Loucy (cell line): ENCODE data around the gene TAGAP.
"Not testable (repeated sequence)": the region's sequence is repeated elsewhere in the genome, so short reads cannot be mapped to it uniquely, and the experiment has no call there.

Experiments
- H2AFZ ChIP-seq: fragments of 200-600 bp; sonication (generic); 2 replicates; pipeline ENCODE4 v1.6.0; 2016; ENCODE audit warnings: antibody characterized with exemption, mild to moderate bottlenecking, low read length, moderate library complexity
- H3F3A ChIP-seq: fragments of 200-600 bp; 2 replicates; pipeline ENCODE4 v1.6.0; 2016; ENCODE audit warnings: antibody characterized with exemption, low read depth, mild to moderate bottlenecking
- H3K27me3 ChIP-seq: fragments of 200-600 bp; sonication (generic); 2 replicates; pipeline ENCODE4 v1.6.1; 2014; ENCODE audit warnings: low read length, mild to moderate bottlenecking; ENCODE audit not compliant: insufficient read depth, poor library complexity, severe bottlenecking
- H3K36me3 ChIP-seq: fragments of 200-600 bp; sonication (generic); 2 replicates; pipeline ENCODE4 v1.6.1; 2016; ENCODE audit warnings: low read length; ENCODE audit not compliant: insufficient read depth
- H3K4me1 ChIP-seq: fragments of 200-600 bp; sonication (generic); 2 replicates; pipeline ENCODE4 v1.5.1; 2014; ENCODE audit warnings: low read length, mild to moderate bottlenecking; ENCODE audit not compliant: insufficient read depth, poor library complexity, severe bottlenecking
- H3K4me2 ChIP-seq: fragments of 200-600 bp; sonication (generic); 2 replicates; pipeline ENCODE4 v1.6.0; 2014; ENCODE audit warnings: antibody characterized with exemption, low read length, low read depth, mild to moderate bottlenecking; ENCODE audit not compliant: poor library complexity, severe bottlenecking
- H3K4me3 ChIP-seq: fragments of 200-600 bp; sonication (generic); 2 replicates; pipeline ENCODE4 v1.5.1; 2014; ENCODE audit warnings: low read length, mild to moderate bottlenecking, mixed read lengths; ENCODE audit not compliant: poor library complexity, severe bottlenecking
- H3K79me2 ChIP-seq: fragments of 200-600 bp; sonication (generic); 2 replicates; pipeline ENCODE4 v1.6.1; 2014; ENCODE audit warnings: low read length; ENCODE audit not compliant: insufficient read depth
- H3K9ac ChIP-seq: fragments of 200-600 bp; sonication (generic); 2 replicates; pipeline ENCODE4 v1.6.0; 2014; ENCODE audit warnings: mild to moderate bottlenecking, low read depth, low read length, moderate library complexity; ENCODE audit not compliant: poor library complexity, severe bottlenecking
- H3K9me2 ChIP-seq: fragments of 200-600 bp; sonication (generic); replicated peaks from 2 replicates; pipeline ENCODE4 v1.6.1; 2016; ENCODE audit warnings: low read depth, low read length, mixed read lengths
- H3K9me3 ChIP-seq: fragments of 200-600 bp; sonication (generic); 2 replicates; pipeline ENCODE4 v1.6.1; 2014; ENCODE audit warnings: mild to moderate bottlenecking, antibody characterized with exemption, low read length, low read depth; ENCODE audit not compliant: insufficient read depth
- H4K20me1 ChIP-seq: fragments of 200-600 bp; sonication (generic); 2 replicates; pipeline ENCODE4 v1.6.0; 2014; ENCODE audit warnings: antibody characterized with exemption, low read length, mild to moderate bottlenecking; ENCODE audit not compliant: insufficient read depth, poor library complexity, severe bottlenecking
- EZH2phosphoT487 ChIP-seq: fragments of 200-600 bp; IDR thresholded peaks from 2 replicates; pipeline ENCODE4 v1.6.1; 2018; ENCODE audit warnings: antibody characterized with exemption, mild to moderate bottlenecking, moderate library complexity, borderline replicate concordance
- TF ChIP-seq, protein P1 (sequence below): fragments of 200-600 bp; sonication (generic); conservative IDR thresholded peaks from 2 replicates; pipeline ENCODE4 v1.5.1; 2014; ENCODE audit warnings: mild to moderate bottlenecking, antibody characterized with exemption, low read length

Gene TAGAP

DNA sequence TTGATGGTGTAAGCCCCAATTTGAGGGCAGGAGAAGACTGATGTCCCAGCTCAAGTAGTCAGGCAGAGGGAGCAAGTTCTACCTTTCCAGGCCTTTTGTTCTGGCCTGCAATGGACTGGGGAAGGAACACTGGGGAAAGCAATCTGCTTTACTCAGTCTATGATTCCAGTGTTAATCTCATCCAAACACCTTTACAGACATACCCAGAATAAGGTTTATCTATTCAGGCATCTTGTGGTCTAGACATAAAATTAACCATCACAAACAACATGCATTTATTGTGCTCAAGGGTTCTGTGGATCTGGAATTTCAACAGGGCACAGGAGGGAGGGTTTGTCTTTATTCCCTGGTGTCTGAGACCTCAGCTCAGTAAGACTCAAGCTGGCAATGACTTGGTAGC lies 30.4 kb downstream of the TAGAP start:
- no peaks in the 10 kb centered on the region for H3K27me3 ChIP-seq
- H4K20me1 ChIP-seq: no peaks in the 10 kb centered on the region
- no peaks in the 10 kb centered on the region for H3K9me3 ChIP-seq
- no peaks in the 10 kb centered on the region for H3K9me2 ChIP-seq
- H3K4me3 ChIP-seq: no peak overlapping the region
- TF ChIP-seq, protein P1, sequence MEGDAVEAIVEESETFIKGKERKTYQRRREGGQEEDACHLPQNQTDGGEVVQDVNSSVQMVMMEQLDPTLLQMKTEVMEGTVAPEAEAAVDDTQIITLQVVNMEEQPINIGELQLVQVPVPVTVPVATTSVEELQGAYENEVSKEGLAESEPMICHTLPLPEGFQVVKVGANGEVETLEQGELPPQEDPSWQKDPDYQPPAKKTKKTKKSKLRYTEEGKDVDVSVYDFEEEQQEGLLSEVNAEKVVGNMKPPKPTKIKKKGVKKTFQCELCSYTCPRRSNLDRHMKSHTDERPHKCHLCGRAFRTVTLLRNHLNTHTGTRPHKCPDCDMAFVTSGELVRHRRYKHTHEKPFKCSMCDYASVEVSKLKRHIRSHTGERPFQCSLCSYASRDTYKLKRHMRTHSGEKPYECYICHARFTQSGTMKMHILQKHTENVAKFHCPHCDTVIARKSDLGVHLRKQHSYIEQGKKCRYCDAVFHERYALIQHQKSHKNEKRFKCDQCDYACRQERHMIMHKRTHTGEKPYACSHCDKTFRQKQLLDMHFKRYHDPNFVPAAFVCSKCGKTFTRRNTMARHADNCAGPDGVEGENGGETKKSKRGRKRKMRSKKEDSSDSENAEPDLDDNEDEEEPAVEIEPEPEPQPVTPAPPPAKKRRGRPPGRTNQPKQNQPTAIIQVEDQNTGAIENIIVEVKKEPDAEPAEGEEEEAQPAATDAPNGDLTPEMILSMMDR: no peak
- no peak for TF ChIP-seq EZH2phosphoT487
- no peak overlapping the region for H2AFZ ChIP-seq
- 0 out of 2 replicates have a peak, but pooled peaks cover 3% of the 10 kb centered on the region for H3F3A ChIP-seq
- no peaks in the 10 kb centered on the region for H3K79me2 ChIP-seq
- H3K4me2 ChIP-seq: no peak overlapping the region
- peaks cover 17% of the 10 kb centered on the region for H3K4me1 ChIP-seq
- H3K9ac ChIP-seq: no peak overlapping the region
- no peaks in the 10 kb centered on the region for H3K36me3 ChIP-seq

DNA sequence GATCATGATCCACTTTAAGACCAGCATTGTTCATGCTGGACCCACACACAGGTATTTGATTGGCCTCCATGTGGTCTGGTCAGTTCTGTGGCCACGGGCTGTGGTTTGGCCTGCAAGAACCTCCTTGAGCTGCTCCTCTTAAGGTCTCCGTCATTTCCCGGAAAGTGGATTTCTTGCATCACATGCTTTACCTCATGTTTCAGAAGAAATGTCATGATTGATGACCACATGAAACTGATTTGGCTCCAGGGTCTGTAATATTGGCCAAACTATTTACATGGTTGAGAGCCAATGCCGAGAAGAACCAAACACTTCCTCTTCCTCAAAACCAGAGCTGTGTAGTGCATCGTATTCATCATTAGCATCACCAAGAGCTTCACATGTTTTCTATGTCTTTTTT lies 31.6 kb downstream of the TAGAP start:
- Histone ChIP-seq H3K36me3 (no peaks in the 10 kb centered on the region), H3K4me2 (no peak overlapping the region)

DNA sequence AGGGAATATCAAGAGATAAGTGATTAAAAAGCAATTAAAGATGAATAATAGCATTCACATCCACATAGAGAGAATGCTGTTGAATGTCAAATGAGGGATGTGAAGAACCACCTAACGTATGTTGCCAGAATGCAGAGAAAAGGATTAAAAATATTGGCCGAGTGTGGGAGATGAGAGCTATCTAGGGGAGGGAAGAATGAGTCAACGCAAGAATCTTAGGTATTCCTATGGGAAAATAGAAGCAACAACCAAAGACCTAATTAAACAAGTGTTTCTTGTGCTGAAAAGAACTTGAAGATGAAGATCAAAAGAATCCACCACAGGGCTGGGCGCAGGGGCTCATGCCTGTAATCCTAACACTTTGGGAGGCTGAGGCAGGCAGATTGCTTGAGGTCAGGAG lies 32.6 kb downstream of the TAGAP start:
- no peaks in the 10 kb centered on the region for H4K20me1 ChIP-seq
- H3K9me2 ChIP-seq: no peaks in the 10 kb centered on the region
- H3K79me2 ChIP-seq: no peaks in the 10 kb centered on the region
- peaks cover 5% of the 10 kb centered on the region for H3K4me1 ChIP-seq
- TF ChIP-seq, protein P1: no peak
- no peak for TF ChIP-seq EZH2phosphoT487
- no peaks in the 10 kb centered on the region for H3K36me3 ChIP-seq
- no peak overlapping the region for H3K9ac ChIP-seq
- H3K4me3 ChIP-seq: no peak overlapping the region
- no peak overlapping the region for H3K4me2 ChIP-seq
- H3F3A ChIP-seq: no peaks in the 10 kb centered on the region
- no peaks in the 10 kb centered on the region for H3K27me3 ChIP-seq
- H2AFZ ChIP-seq: no peak overlapping the region
- no peaks in the 10 kb centered on the region for H3K9me3 ChIP-seq

More for the DNA sequence above, 31.6 kb downstream of the TAGAP start:
- Histone ChIP-seq H2AFZ (no peak overlapping the region), H3K9ac (no peak overlapping the region), H3K27me3 (no peaks in the 10 kb centered on the region), H3F3A (0 out of 2 replicates have a peak, but pooled peaks cover 3% of the 10 kb centered on the region), H3K9me2 (no peaks in the 10 kb centered on the region), H3K79me2 (no peaks in the 10 kb centered on the region), H3K9me3 (no peaks in the 10 kb centered on the region), H3K4me1 (peaks cover 14% of the 10 kb centered on the region), H4K20me1 (no peaks in the 10 kb centered on the region), H3K4me3 (no peak overlapping the region)
- TF ChIP-seq, protein P1: no peak
- TF ChIP-seq EZH2phosphoT487: no peak

DNA sequence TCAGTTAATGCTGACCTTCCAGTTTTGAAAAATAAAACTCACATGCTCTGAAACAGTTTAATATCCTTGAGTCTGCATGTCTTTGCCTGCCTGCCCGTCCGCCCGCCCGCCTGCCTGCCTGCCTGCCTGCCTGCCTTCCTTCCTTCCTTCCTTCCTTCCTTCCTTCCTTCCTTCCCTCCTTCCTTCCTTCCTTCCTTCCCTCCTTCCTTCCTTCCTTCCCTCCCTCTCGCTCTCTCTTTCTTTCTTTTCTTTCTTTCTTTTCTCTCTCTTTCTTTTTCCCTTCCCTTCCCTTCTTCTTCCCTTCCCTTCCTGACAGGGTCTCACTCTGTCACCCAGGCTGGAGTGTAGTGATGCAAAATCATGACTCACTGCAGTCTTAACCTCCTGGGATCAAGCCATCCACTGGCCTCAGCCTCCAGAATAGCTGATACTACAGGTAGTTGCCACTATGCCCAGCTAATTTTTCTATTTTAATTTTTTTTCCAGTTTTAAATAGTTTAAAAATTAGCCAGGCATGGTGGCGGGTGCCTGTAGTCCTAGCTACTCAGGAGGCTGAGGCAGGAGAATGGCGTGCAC lies 34.7 kb downstream of the TAGAP start:
- H3K4me2 ChIP-seq, H3K9me3 ChIP-seq, H3F3A ChIP-seq, H2AFZ ChIP-seq, H3K4me3 ChIP-seq, H3K79me2 ChIP-seq, H4K20me1 ChIP-seq, H3K36me3 ChIP-seq, H3K9ac ChIP-seq, H3K9me2 ChIP-seq, H3K27me3 ChIP-seq, H3K4me1 ChIP-seq: not testable (repeated sequence)
